CD4-positive, alpha-beta T cell treated with Interleukin-15 for 4 hours (primary cell): Measurements from ENCODE around the gene NCAPH2.

Experiments
- DNase-seq: peaks from one replicate; pipeline ENCODE4 v3.0.0-alpha.2; 2020; ENCODE audit warnings: low spot score

Gene NCAPH2

GRCh38 chr22:50574383-50574755 is 66.3 kb downstream of the NCAPH2 start:
- no peak for DNase-seq
